AG10803 (cell line): ENCODE data around the gene OR52W1.

ENCODE experiments used
- DNase-seq: peaks from one replicate; pipeline ENCODE4 v3.0.0; 2010; ENCODE audit warnings: low read depth
- H3K4me3 ChIP-seq: 2 replicates; pipeline ENCODE4 v1.5.1; 2011; ENCODE audit warnings: mild to moderate bottlenecking, low read length, control low read depth
- TF ChIP-seq, protein P1 (sequence below): conservative IDR thresholded peaks from 2 replicates; pipeline ENCODE4 v1.5.1; 2011; ENCODE audit warnings: mild to moderate bottlenecking, low read length, control low read depth, inconsistent platforms

Gene OR52W1

DNA sequence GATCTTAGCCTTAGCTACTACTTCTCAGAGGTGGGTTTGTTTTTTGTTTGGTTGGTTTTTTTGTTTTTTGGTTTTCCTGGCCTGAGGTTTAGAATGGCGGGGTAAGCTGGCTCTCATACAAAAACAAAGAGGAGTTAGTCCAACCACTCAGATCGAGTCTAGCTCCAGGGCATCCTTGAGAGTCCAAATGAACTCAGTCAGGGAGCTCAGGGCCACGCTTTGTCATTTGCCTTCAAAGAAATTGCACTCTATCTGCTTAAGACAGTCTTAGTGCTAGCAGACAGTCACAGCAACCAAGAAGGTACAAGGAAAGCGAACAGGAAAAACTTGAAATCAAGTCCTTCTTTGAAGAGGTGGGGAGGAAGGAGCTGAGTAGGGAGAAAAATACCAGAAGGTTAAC, 17.5 kb downstream of the OR52W1 start:
- no peak for DNase-seq
- TF ChIP-seq, protein P1, sequence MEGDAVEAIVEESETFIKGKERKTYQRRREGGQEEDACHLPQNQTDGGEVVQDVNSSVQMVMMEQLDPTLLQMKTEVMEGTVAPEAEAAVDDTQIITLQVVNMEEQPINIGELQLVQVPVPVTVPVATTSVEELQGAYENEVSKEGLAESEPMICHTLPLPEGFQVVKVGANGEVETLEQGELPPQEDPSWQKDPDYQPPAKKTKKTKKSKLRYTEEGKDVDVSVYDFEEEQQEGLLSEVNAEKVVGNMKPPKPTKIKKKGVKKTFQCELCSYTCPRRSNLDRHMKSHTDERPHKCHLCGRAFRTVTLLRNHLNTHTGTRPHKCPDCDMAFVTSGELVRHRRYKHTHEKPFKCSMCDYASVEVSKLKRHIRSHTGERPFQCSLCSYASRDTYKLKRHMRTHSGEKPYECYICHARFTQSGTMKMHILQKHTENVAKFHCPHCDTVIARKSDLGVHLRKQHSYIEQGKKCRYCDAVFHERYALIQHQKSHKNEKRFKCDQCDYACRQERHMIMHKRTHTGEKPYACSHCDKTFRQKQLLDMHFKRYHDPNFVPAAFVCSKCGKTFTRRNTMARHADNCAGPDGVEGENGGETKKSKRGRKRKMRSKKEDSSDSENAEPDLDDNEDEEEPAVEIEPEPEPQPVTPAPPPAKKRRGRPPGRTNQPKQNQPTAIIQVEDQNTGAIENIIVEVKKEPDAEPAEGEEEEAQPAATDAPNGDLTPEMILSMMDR = no peak
- no peak overlapping the region for H3K4me3 ChIP-seq

DNA sequence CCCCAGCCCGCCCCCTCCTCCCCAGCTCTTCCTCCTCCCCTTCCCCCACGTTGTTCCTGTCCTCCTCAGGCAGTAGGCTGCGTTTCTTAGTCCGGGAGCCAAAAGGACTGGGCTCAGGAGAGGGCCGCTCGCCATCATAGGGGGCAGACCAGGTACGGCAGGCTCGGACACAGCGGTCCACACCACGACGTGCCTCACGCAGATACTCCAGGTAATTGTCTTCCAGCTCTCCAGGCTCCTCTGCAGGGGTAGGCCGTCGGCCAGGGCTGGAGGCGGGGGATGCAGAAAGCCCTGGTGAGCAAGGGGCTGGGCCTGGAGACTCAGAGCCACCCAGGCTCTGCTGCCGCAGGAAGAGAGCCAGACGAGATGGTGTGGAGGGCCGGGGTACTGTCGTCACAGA, 18.7 kb downstream of the OR52W1 start:
- H3K4me3 ChIP-seq = no peak overlapping the region
- DNase-seq = no peak
- TF ChIP-seq, protein P1 = no peak

DNA sequence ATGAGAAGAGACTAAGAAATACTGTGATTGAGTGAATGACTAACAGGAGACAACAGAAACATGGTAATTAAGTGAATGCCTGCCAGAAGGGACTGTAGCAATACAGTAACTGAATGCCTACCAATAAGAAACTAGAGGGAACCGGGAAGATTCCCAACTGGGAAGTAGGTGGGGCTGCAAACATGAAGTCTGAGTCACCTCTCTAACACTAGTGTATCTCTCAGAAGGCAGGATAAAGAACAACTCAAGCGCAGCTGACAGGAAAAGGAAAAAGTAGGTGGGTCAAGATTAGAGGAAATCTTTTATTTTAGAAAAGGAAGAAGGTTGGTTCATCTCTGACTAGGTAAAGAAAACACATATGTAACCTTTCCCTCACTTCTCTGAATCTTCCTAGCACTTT, 20.3 kb downstream of the OR52W1 start:
- no peak overlapping the region for H3K4me3 ChIP-seq
- DNase-seq = peak; percentile 94
- TF ChIP-seq, protein P1 = no peak

DNA sequence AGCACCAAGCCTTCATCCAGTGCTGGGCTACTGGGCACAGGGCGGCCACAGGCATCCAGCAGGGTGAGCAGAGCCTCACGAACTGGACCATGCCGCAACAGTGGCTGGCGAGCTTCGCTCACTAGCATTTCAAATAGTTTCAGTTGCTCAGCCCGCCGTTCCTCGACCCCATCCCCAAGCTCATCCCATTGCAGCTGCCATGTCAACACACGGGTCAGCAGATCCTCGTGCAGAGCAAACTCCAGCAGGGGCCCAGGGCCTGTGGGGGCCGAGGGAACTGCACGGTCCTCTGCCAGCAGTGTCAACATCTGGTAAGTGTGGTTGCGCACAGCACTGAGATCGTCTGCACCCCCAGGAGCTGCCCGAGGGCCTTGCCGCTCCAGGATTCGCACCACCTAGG, 24.8 kb downstream of the OR52W1 start:
- DNase-seq = no peak
- TF ChIP-seq, protein P1 = no peak
- no peak overlapping the region for H3K4me3 ChIP-seq

DNA sequence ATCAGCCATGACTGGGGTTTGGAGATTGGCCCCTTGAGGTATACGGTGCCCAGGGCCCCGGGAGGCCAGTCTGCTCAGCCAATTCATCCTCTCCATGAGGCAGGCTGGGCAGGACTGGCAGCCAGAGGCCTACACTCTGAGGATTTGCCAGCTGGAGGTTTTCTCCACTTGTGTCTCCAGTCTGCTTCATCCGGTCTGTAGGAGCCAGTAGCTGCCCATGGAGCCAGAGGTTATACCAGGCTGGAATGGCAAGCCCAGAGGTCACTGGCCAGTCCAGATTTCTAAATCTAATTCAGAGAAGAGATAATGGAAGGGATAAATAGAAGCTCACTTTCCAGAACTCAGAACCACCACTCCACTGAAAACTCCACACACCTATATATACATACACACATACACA, 25.4 kb downstream of the OR52W1 start:
- no peak overlapping the region for H3K4me3 ChIP-seq
- DNase-seq = no peak
- TF ChIP-seq, protein P1 = no peak

DNA sequence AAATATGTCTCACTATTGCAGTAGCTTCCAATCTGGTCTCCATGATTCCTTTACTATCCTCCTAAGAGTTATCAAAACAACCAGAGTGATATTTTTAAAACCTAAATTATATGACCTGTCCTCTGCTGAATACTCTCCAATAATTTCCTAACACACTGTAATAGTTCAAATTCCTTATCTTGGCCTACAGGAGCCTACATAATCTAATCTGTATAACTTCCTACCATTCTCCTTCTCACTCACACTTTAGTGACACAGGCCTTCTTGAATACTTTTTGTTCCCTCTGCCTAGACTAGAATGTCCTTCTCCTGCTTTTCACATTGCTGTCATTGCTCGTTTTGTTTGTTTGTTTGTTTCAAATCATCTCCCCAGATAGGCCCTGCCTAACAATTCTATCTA, 26.0 kb downstream of the OR52W1 start:
- H3K4me3 ChIP-seq = no peak overlapping the region
- DNase-seq = no peak
- TF ChIP-seq, protein P1 = no peak

DNA sequence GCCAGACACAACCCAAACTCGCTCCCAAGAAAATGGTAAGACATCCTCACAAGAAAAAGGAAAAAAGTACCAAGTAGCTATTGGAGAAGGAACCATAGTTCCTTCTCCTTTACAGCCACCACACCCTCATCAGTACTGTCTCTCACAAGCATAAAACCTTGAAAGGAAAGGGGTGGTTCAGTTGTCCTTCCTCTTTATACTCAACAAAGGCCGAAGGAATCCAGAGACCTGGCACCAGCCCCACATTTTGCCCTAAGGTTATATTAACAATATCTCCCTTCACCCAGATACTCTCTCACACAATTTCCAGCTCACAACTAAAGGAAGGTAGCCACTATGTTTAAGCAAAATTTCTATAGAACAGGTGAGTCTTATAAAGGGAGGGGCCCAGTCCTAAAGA, 26.9 kb downstream of the OR52W1 start:
- no peak for DNase-seq
- TF ChIP-seq, protein P1 = no peak
- H3K4me3 ChIP-seq = no peak overlapping the region
